HEK293 (cell line): ENCODE data around the gene HEMGN.

Source experiments
- CTCF ChIA-PET: fragments of 350-600 bp; formaldehyde crosslinking; extraction: SDS; loops from one replicate; lab custom pipeline; 2021; ENCODE audit warnings: antibody characterized with exemption; lab: Yijun Ruan, JAX
- POLR2A ChIA-PET: fragments of 300-600 bp; formaldehyde crosslinking; extraction: SDS; loops from one replicate; lab custom pipeline; 2020; ENCODE audit warnings: antibody characterized with exemption, inconsistent platforms; lab: Yijun Ruan, JAX
- H3K27ac ChIP-seq: fragments of 200-500 bp; sonication (Bioruptor generic); 2 replicates; pipeline ENCODE4 v1.5.1; 2014; ENCODE audit warnings: low read depth, low read length, control low read depth, inconsistent platforms; ENCODE audit errors: extremely low read depth
- H3K36me3 ChIP-seq, 2 experiments: fragments of 200-500 bp in 1 of 2; sonication (Bioruptor generic) in 1 of 2; 1 replicate in 1 of 2; 2 replicates in 1 of 2; pipeline ENCODE4 v1.5.1; 2014 to 2017; ENCODE audit warnings: inconsistent platforms in 2 of 2, low read length in 2 of 2; ENCODE audit not compliant: control insufficient read depth in 2 of 2, insufficient read depth in 1 of 2
- H3K4me1 ChIP-seq: fragments of 200-500 bp; sonication (Bioruptor generic); 2 replicates; pipeline ENCODE4 v1.5.1; 2014; ENCODE audit warnings: mild to moderate bottlenecking, low read length, inconsistent platforms; ENCODE audit not compliant: control insufficient read depth, insufficient read depth
- H3K4me3 ChIP-seq: 2 replicates; pipeline ENCODE4 v1.5.1; 2011; ENCODE audit warnings: low read depth, mild to moderate bottlenecking, control low read depth, low read length, moderate library complexity
- H3K9me3 ChIP-seq: fragments of 200-500 bp; sonication (Bioruptor generic); 2 replicates; pipeline ENCODE4 v1.5.1; 2014; ENCODE audit warnings: low read depth, low read length, inconsistent platforms; ENCODE audit not compliant: control insufficient read depth, insufficient read depth
- GLIS1 ChIP-seq: fragments of 450-650 bp; formaldehyde crosslinking; IDR thresholded peaks from 2 replicates; pipeline ENCODE4 v1.5.1; 2016; ENCODE audit warnings: missing biosample characterization, missing genetic modification characterization
- MYNN ChIP-seq: fragments of 450-650 bp; formaldehyde crosslinking; IDR thresholded peaks from 2 replicates; pipeline ENCODE4 v1.5.1; 2016; ENCODE audit warnings: missing biosample characterization, missing genetic modification characterization, borderline replicate concordance
- PRDM2 ChIP-seq: fragments of 450-650 bp; formaldehyde crosslinking; IDR thresholded peaks from 2 replicates; pipeline ENCODE4 v1.5.1; 2016; ENCODE audit warnings: missing biosample characterization, missing genetic modification characterization, borderline replicate concordance
- YY1 ChIP-seq: fragments of 450-650 bp; formaldehyde crosslinking; IDR thresholded peaks from 2 replicates; pipeline ENCODE4 v1.5.1; 2018; ENCODE audit warnings: missing biosample characterization, missing genetic modification characterization
- ZBTB8A ChIP-seq: fragments of 450-650 bp; formaldehyde crosslinking; IDR thresholded peaks from 2 replicates; pipeline ENCODE4 v1.5.1; 2016; ENCODE audit warnings: missing biosample characterization, missing genetic modification characterization
- ZNF138 ChIP-seq: fragments of 450-650 bp; formaldehyde crosslinking; IDR thresholded peaks from 2 replicates; pipeline ENCODE4 v1.5.1; 2016; ENCODE audit warnings: missing biosample characterization, missing genetic modification characterization, borderline replicate concordance
- ZNF223 ChIP-seq: fragments of 450-650 bp; formaldehyde crosslinking; IDR thresholded peaks from 2 replicates; pipeline ENCODE4 v1.5.1; 2016; ENCODE audit warnings: missing biosample characterization, missing genetic modification characterization
- ZNF335 ChIP-seq: fragments of 450-650 bp; formaldehyde crosslinking; conservative IDR thresholded peaks from 2 replicates; pipeline ENCODE4 v1.5.1; 2016; ENCODE audit warnings: missing biosample characterization, missing genetic modification characterization
- ZNF664 ChIP-seq: fragments of 450-650 bp; formaldehyde crosslinking; IDR thresholded peaks from 2 replicates; pipeline ENCODE4 v1.5.1; 2016; ENCODE audit warnings: missing biosample characterization, missing genetic modification characterization
- ZNF677 ChIP-seq: fragments of 450-650 bp; IDR thresholded peaks from 2 replicates; pipeline ENCODE4 v1.5.0; 2018; ENCODE audit warnings: missing biosample characterization, mild to moderate bottlenecking, missing genetic modification characterization, moderate library complexity
- ZNF701 ChIP-seq: fragments of 450-650 bp; formaldehyde crosslinking; IDR thresholded peaks from 2 replicates; pipeline ENCODE4 v1.5.1; 2016; ENCODE audit warnings: missing biosample characterization, missing genetic modification characterization
- ZNF777 ChIP-seq: fragments of 450-650 bp; formaldehyde crosslinking; IDR thresholded peaks from 2 replicates; pipeline ENCODE4 v1.5.1; 2017; ENCODE audit warnings: missing biosample characterization, missing genetic modification characterization, borderline replicate concordance
- TF ChIP-seq, protein P1 (sequence below): fragments of 450-650 bp; formaldehyde crosslinking; IDR thresholded peaks from 2 replicates; pipeline ENCODE4 v1.5.1; 2016; ENCODE audit warnings: missing biosample characterization, missing genetic modification characterization

HEMGN gene

GRCh38 chr9:97980918-97981845 lies 43.2 kb upstream of the HEMGN start:
- Histone ChIP-seq H3K4me3 (no peak overlapping the region), H3K36me3 (no peaks in the 10 kb centered on the region), H3K9me3 (no peaks in the 10 kb centered on the region), H3K4me1 (peaks cover 2% of the 10 kb centered on the region), H3K27ac (no peak overlapping the region)
- TF ChIP-seq GLIS1 (tag by site-specific recombination) (no peak), ZBTB8A (no peak), ZNF138 (tag by site-specific recombination) (no peak), ZNF664 (peak; percentile 75), MYNN (tag by site-specific recombination) (0 out of 2 replicates have a peak, but pooled peaks have one; percentile 55), ZNF223 (tag by site-specific recombination) (no peak), ZNF335 (peak; percentile 30), ZNF677 (tag by site-specific recombination) (no peak), ZNF701 (tag by site-specific recombination) (no peak)
- ChIA-PET CTCF (interaction anchor here (0.7 to 1.8 kb wide), 4 partner anchors 11 to 59 kb away, joined by 3 to 8 read pairs (median 4); partner anchors contain the start of gene TRMO), POLR2A (interaction anchor here (0.6 to 1.9 kb wide), 3 partner anchors 45 to 274 kb away, joined by 3 to 8 read pairs (median 6); partner anchors contain the start of genes TBC1D2 and TRMO)

GRCh38 chr9:97980479-97980803 lies 42.5 kb upstream of the HEMGN start:
- H3K36me3 ChIP-seq = no peaks in the 10 kb centered on the region

More at GRCh38 chr9:97980479-97980803, 42.5 kb upstream of the HEMGN start:
- TF ChIP-seq PRDM2 (tag by site-specific recombination) (no peak), YY1 (tag by site-specific recombination) (no peak), ZNF777 (no peak)
- TF ChIP-seq, protein P1, sequence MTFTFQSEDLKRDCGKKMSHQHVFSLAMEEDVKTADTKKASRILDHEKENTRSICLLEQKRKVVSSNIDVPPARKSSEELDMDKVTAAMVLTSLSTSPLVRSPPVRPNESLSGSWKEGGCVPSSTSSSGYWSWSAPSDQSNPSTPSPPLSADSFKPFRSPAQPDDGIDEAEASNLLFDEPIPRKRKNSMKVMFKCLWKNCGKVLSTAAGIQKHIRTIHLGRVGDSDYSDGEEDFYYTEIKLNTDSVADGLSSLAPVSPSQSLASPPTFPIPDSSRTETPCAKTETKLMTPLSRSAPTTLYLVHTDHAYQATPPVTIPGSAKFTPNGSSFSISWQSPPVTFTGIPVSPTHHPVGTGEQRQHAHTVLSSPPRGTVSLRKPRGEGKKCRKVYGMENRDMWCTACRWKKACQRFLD (tag by site-specific recombination) = no peak
- H3K9me3 ChIP-seq = no peaks in the 10 kb centered on the region
- H3K4me1 ChIP-seq = no peaks in the 10 kb centered on the region
- no peak overlapping the region for H3K27ac ChIP-seq
- H3K4me3 ChIP-seq = no peak overlapping the region
- ChIA-PET CTCF (interaction anchor here (1.0 to 1.8 kb wide), 2 partner anchors 9 to 51 kb away, joined by 3 to 4 read pairs; no protein-coding TSS in a partner anchor), POLR2A (interaction anchor here (1.0 to 1.9 kb wide), 2 partner anchors 58 to 308 kb away, joined by 3 to 8 read pairs; partner anchors contain the start of gene TRMO)
